CD4-positive, alpha-beta T cell treated with Interleukin-6 at 100 ng/mL for 8 hours (primary cell): ENCODE data around the gene TOR2A.

Experiments
- DNase-seq: peaks from one replicate; pipeline ENCODE4 v3.0.0-alpha.2; 2020; ENCODE audit warnings: mixed read lengths, low spot score

Gene TOR2A

GRCh38 chr9:127698985-127699670 is 36.0 kb downstream of the TOR2A start:
- DNase-seq: peak; percentile 86

- DNase-seq: no peak
These were observed 36.7 kb downstream of the TOR2A start for GRCh38 chr9:127698386-127698785.

GRCh38 chr9:127697575-127697974 is 37.5 kb downstream of the TOR2A start:
- no peak for DNase-seq

GRCh38 chr9:127694890-127695720 is 40.0 kb downstream of the TOR2A start:
- DNase-seq: no peak

- DNase-seq: no peak
These were observed 41.4 kb downstream of the TOR2A start for GRCh38 chr9:127693697-127694096.

- DNase-seq: no peak
These were observed 42.0 kb downstream of the TOR2A start for GRCh38 chr9:127693143-127693542.

- no peak for DNase-seq
These were observed 43.0 kb downstream of the TOR2A start for GRCh38 chr9:127692071-127692470.

GRCh38 chr9:127690735-127691134 is 44.4 kb downstream of the TOR2A start:
- no peak for DNase-seq

- no peak for DNase-seq
These were observed 45.6 kb downstream of the TOR2A start for GRCh38 chr9:127689329-127690000.

GRCh38 chr9:127686461-127687393 is 48.4 kb downstream of the TOR2A start:
- DNase-seq: no peak

GRCh38 chr9:127684576-127684975 is 50.5 kb downstream of the TOR2A start:
- DNase-seq: no peak

GRCh38 chr9:127683723-127684122 is 51.4 kb downstream of the TOR2A start:
- no peak for DNase-seq

GRCh38 chr9:127682351-127683136 is 52.5 kb downstream of the TOR2A start:
- no peak for DNase-seq
